LNCAP (cell line): ENCODE data around the gene LILRB3.

ENCODE experiments used
- CTCF ChIP-seq: fragments of 450-650 bp; IDR thresholded peaks from 2 replicates; pipeline ENCODE4 v1.5.1; 2017; ENCODE audit warnings: mild to moderate bottlenecking

The LILRB3 gene

GRCh38 chr19:54201980-54202379, 20.8 kb downstream of the LILRB3 start:
- TF ChIP-seq CTCF, result no peak

- no peak for TF ChIP-seq CTCF
Measured at GRCh38 chr19:54201172-54201701, 21.6 kb downstream of the LILRB3 start.

GRCh38 chr19:54199401-54199800, 23.4 kb downstream of the LILRB3 start:
- no peak for TF ChIP-seq CTCF

- TF ChIP-seq CTCF, result no peak
Measured at GRCh38 chr19:54197121-54197520, 25.7 kb downstream of the LILRB3 start.

GRCh38 chr19:54196536-54196935, 26.3 kb downstream of the LILRB3 start:
- no peak for TF ChIP-seq CTCF

- TF ChIP-seq CTCF, result no peak
Measured at GRCh38 chr19:54193011-54193410, 29.8 kb downstream of the LILRB3 start.

GRCh38 chr19:54191811-54192453, 30.9 kb downstream of the LILRB3 start:
- TF ChIP-seq CTCF, result no peak
